Keratinocyte (primary cell): ENCODE data around the gene FAM83B.

Source experiments
- EZH2 ChIP-seq: IDR thresholded peaks from one replicate; pipeline ENCODE4 v1.6.1; 2012; ENCODE audit warnings: inconsistent platforms, mild to moderate bottlenecking, low read length, moderate library complexity
- TF ChIP-seq, protein P1 (sequence below), 3 experiments: IDR thresholded peaks in 1 of 3; conservative IDR thresholded peaks in 1 of 3; optimal IDR thresholded peaks in 1 of 3; 2 replicates in 2 of 3; 3 replicates in 1 of 3; pipeline versions ENCODE3 to v1.5.1; 2011; ENCODE audit warnings: low read length in 3 of 3, mild to moderate bottlenecking in 3 of 3, moderate library complexity in 2 of 3, control low read depth in 1 of 3, inconsistent platforms in 1 of 3; ENCODE audit not compliant: insufficient read depth in 2 of 3; ENCODE audit errors: extremely low read depth in 1 of 3

DNA sequence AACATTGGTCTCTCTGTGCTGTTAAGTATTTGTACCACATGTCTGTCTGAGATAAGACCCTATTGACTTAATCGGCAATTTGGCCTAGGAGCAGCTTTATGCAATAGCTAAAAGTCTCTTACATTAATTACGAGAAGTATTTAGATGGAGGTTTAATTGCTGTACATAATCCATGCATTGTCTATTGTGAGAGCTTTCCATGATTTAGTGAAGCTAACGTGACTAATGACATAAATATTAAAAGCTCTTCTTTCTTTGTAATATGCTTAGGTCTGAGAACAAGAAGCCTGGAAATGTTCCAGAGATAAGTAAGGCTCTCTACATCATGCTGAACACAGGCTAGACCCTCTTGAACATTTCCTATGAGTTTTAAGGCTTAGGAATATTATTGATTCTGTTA, 32.7 kb upstream of the FAM83B start:
- TF ChIP-seq, protein P1, sequence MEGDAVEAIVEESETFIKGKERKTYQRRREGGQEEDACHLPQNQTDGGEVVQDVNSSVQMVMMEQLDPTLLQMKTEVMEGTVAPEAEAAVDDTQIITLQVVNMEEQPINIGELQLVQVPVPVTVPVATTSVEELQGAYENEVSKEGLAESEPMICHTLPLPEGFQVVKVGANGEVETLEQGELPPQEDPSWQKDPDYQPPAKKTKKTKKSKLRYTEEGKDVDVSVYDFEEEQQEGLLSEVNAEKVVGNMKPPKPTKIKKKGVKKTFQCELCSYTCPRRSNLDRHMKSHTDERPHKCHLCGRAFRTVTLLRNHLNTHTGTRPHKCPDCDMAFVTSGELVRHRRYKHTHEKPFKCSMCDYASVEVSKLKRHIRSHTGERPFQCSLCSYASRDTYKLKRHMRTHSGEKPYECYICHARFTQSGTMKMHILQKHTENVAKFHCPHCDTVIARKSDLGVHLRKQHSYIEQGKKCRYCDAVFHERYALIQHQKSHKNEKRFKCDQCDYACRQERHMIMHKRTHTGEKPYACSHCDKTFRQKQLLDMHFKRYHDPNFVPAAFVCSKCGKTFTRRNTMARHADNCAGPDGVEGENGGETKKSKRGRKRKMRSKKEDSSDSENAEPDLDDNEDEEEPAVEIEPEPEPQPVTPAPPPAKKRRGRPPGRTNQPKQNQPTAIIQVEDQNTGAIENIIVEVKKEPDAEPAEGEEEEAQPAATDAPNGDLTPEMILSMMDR (optimal IDR thresholded peaks at IDR 0.05 in 1 of 3, IDR thresholded peaks at IDR 0.05 in 1 of 3, conservative IDR thresholded peaks at IDR 0.05 in 1 of 3; ENCODE audit: extremely low read depth in 1 of 3, insufficient read depth in 2 of 3, low read length in 3 of 3) = no peak
- TF ChIP-seq EZH2 = no peak
